Hepatocyte (in vitro differentiated cells): ENCODE data around the gene PLXNA2. TPM values are rescaled to one million over a fixed set of nuclear protein-coding genes. Genes with fewer than 3 reads are reported as not detected.

ENCODE experiments used
- DNase-seq: peaks from one replicate; pipeline ENCODE4 v3.0.0-alpha.2; 2016; ENCODE audit warnings: low spot score
- H2AFZ ChIP-seq: fragments of 200-600 bp; sonication (generic); 2 replicates; pipeline ENCODE4 v1.6.0; 2016; ENCODE audit warnings: antibody characterized with exemption, mild to moderate bottlenecking
- H3K27ac ChIP-seq: fragments of 200-600 bp; sonication (generic); 2 replicates; pipeline ENCODE4 v1.5.1; 2016; ENCODE audit warnings: mild to moderate bottlenecking
- H3K27me3 ChIP-seq: fragments of 200-600 bp; sonication (generic); 2 replicates; pipeline ENCODE4 v1.6.1; 2016
- H3K36me3 ChIP-seq: fragments of 200-600 bp; sonication (generic); replicated peaks from 2 replicates; pipeline ENCODE4 v1.5.1; 2016; ENCODE audit warnings: low read depth; ENCODE audit not compliant: insufficient read depth
- H3K4me1 ChIP-seq: fragments of 200-600 bp; sonication (generic); 2 replicates; pipeline ENCODE4 v1.5.1; 2016; ENCODE audit warnings: mild to moderate bottlenecking, moderate library complexity; ENCODE audit not compliant: insufficient read depth
- H3K4me2 ChIP-seq: fragments of 200-600 bp; sonication (generic); 2 replicates; pipeline ENCODE4 v1.6.0; 2016
- H3K4me3 ChIP-seq: fragments of 200-600 bp; sonication (generic); 2 replicates; pipeline ENCODE4 v1.5.1; 2016; ENCODE audit warnings: mild to moderate bottlenecking
- H3K79me2 ChIP-seq: fragments of 200-600 bp; sonication (generic); 2 replicates; pipeline ENCODE4 v1.6.0; 2017; ENCODE audit warnings: mild to moderate bottlenecking
- H3K9me2 ChIP-seq: fragments of 200-600 bp; sonication (generic); replicated peaks from 2 replicates; pipeline ENCODE4 v1.6.0; 2017; ENCODE audit warnings: mild to moderate bottlenecking; ENCODE audit not compliant: insufficient read depth
- H3K9me3 ChIP-seq: fragments of 200-600 bp; sonication (generic); 2 replicates; pipeline ENCODE4 v1.5.1; 2016; ENCODE audit warnings: low read depth, mild to moderate bottlenecking
- H4K20me1 ChIP-seq: fragments of 200-600 bp; sonication (generic); 2 replicates; pipeline ENCODE4 v1.6.0; 2016; ENCODE audit warnings: mild to moderate bottlenecking; ENCODE audit not compliant: insufficient read depth, poor library complexity, severe bottlenecking
- CTCF ChIP-seq: fragments of 200-600 bp; sonication (generic); IDR thresholded peaks from 2 replicates; pipeline ENCODE4 v1.5.1; 2016; ENCODE audit warnings: antibody characterized with exemption, mild to moderate bottlenecking; ENCODE audit not compliant: poor library complexity
- EZH2 ChIP-seq: fragments of 200-600 bp; sonication (generic); IDR thresholded peaks from 2 replicates; pipeline ENCODE4 v1.6.1; 2016; ENCODE audit warnings: antibody characterized with exemption, mild to moderate bottlenecking, borderline replicate concordance
- EZH2phosphoT487 ChIP-seq: fragments of 200-600 bp; sonication (generic); IDR thresholded peaks from one replicate; pipeline ENCODE4 v1.6.1; 2018; ENCODE audit warnings: antibody characterized with exemption, mild to moderate bottlenecking, low read depth, moderate library complexity; ENCODE audit not compliant: unreplicated experiment, severe bottlenecking
- WGBS: methylation state at CpG from one replicate; pipeline ENCODE4 v1.1.6; 2016; ENCODE audit warnings: low lambda C conversion rate; ENCODE audit errors: missing lambda C conversion rate; 5-methylcytosine and 5-hydroxymethylcytosine counted together
- polyA plus RNA-seq: library from polyadenylated mRNA; unstranded; fragments of >200 nt; fragmentation: Nextera tagmentation; extraction: Ambion mirVana; gene quantifications from 2 replicates; pipeline ENCODE4 v1.2.1, GENCODE V29; 2016
- total RNA-seq: library from RNA; depleted of rRNA; stranded (reverse); fragments of >200 nt; gene quantifications from 2 replicates; pipeline ENCODE4 v1.2.3, GENCODE V29; 2014

The PLXNA2 gene
- total and polyA plus RNA-seq, 2 experiments from 2014 or later: 9.8 to 13.1 TPM

GRCh38 chr1:208093754-208094719, 150.1 kb downstream of the PLXNA2 start:
- H3K27me3 ChIP-seq: no peaks in the 10 kb centered on the region
- H3K4me2 ChIP-seq: no peak overlapping the region
- H3K9me2 ChIP-seq: no peaks in the 10 kb centered on the region
- peak; percentile 69 for DNase-seq
- 57% methylated on average over 4 of the region's 4 CpGs for WGBS
- H3K4me3 ChIP-seq: no peak overlapping the region
- H3K9me3 ChIP-seq: no peaks in the 10 kb centered on the region
- no peak overlapping the region for H3K27ac ChIP-seq
- no peaks in the 10 kb centered on the region for H3K79me2 ChIP-seq
- H3K36me3 ChIP-seq: no peaks in the 10 kb centered on the region
- no peaks in the 10 kb centered on the region for H3K4me1 ChIP-seq
- TF ChIP-seq EZH2: no peak
- peak; percentile 66 for TF ChIP-seq CTCF
- TF ChIP-seq EZH2phosphoT487: no peak
- no peaks in the 10 kb centered on the region for H4K20me1 ChIP-seq
- no peak overlapping the region for H2AFZ ChIP-seq

- no peak overlapping the region for H3K4me3 ChIP-seq
- H3K9me2 ChIP-seq: no peaks in the 10 kb centered on the region
- no peaks in the 10 kb centered on the region for H3K4me1 ChIP-seq
- no peak for TF ChIP-seq EZH2
- no peak for TF ChIP-seq CTCF
- no peak for TF ChIP-seq EZH2phosphoT487
- H2AFZ ChIP-seq: no peak overlapping the region
- no peak overlapping the region for H3K4me2 ChIP-seq
- WGBS: 100% methylated on average over 3 of the region's 3 CpGs
- H3K36me3 ChIP-seq: no peaks in the 10 kb centered on the region
- H3K27me3 ChIP-seq: no peaks in the 10 kb centered on the region
- H3K9me3 ChIP-seq: no peaks in the 10 kb centered on the region
- no peaks in the 10 kb centered on the region for H3K79me2 ChIP-seq
- H3K27ac ChIP-seq: no peak overlapping the region
- DNase-seq: no peak
- H4K20me1 ChIP-seq: no peaks in the 10 kb centered on the region
These were observed 151.1 kb downstream of the PLXNA2 start for GRCh38 chr1:208093046-208093445.

- no peaks in the 10 kb centered on the region for H4K20me1 ChIP-seq
- H3K36me3 ChIP-seq: no peaks in the 10 kb centered on the region
- 65% methylated on average over 9 of the region's 9 CpGs for WGBS
- no peaks in the 10 kb centered on the region for H3K27me3 ChIP-seq
- H3K4me2 ChIP-seq: no peak overlapping the region
- no peaks in the 10 kb centered on the region for H3K9me2 ChIP-seq
- no peaks in the 10 kb centered on the region for H3K4me1 ChIP-seq
- H2AFZ ChIP-seq: no peak overlapping the region
- H3K4me3 ChIP-seq: no peak overlapping the region
- TF ChIP-seq CTCF (no peak), EZH2phosphoT487 (no peak), EZH2 (no peak)
- no peaks in the 10 kb centered on the region for H3K9me3 ChIP-seq
- no peak overlapping the region for H3K27ac ChIP-seq
- H3K79me2 ChIP-seq: no peaks in the 10 kb centered on the region
- no peak for DNase-seq
These were observed 153.5 kb downstream of the PLXNA2 start for GRCh38 chr1:208090388-208091301.
